Subcutaneous adipose tissue (tissue), 4 donors: ENCODE data around the gene SH3BP5. TPM values are rescaled to one million over a fixed set of nuclear protein-coding genes. Genes with fewer than 3 reads are reported as not detected.

ENCODE experiments used
- total RNA-seq, 4 donors: library from RNA; depleted of rRNA; stranded (reverse); fragments of >200 nt; gene quantifications; one replicate each; pipeline ENCODE4 v1.1.0, GENCODE V29; 2016
- TF ChIP-seq, protein P1 (sequence below): fragments of 450-650 bp; IDR thresholded peaks from one replicate; pipeline ENCODE4 v1.5.1; 2016; ENCODE audit warnings: low read depth, mild to moderate bottlenecking, control low read depth, antibody characterized with exemption, moderate library complexity

The SH3BP5 gene
- total RNA-seq, 4 donors from 2014 or later: 67.5 to 90.6 (median 83.7) TPM

GRCh38 chr3:15312550-15312949, 19.8 kb downstream of the SH3BP5 start:
- TF ChIP-seq, protein P1, sequence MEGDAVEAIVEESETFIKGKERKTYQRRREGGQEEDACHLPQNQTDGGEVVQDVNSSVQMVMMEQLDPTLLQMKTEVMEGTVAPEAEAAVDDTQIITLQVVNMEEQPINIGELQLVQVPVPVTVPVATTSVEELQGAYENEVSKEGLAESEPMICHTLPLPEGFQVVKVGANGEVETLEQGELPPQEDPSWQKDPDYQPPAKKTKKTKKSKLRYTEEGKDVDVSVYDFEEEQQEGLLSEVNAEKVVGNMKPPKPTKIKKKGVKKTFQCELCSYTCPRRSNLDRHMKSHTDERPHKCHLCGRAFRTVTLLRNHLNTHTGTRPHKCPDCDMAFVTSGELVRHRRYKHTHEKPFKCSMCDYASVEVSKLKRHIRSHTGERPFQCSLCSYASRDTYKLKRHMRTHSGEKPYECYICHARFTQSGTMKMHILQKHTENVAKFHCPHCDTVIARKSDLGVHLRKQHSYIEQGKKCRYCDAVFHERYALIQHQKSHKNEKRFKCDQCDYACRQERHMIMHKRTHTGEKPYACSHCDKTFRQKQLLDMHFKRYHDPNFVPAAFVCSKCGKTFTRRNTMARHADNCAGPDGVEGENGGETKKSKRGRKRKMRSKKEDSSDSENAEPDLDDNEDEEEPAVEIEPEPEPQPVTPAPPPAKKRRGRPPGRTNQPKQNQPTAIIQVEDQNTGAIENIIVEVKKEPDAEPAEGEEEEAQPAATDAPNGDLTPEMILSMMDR: no peak

- TF ChIP-seq, protein P1: no peak
Measured at GRCh38 chr3:15310491-15311370, 21.7 kb downstream of the SH3BP5 start.

DNA sequence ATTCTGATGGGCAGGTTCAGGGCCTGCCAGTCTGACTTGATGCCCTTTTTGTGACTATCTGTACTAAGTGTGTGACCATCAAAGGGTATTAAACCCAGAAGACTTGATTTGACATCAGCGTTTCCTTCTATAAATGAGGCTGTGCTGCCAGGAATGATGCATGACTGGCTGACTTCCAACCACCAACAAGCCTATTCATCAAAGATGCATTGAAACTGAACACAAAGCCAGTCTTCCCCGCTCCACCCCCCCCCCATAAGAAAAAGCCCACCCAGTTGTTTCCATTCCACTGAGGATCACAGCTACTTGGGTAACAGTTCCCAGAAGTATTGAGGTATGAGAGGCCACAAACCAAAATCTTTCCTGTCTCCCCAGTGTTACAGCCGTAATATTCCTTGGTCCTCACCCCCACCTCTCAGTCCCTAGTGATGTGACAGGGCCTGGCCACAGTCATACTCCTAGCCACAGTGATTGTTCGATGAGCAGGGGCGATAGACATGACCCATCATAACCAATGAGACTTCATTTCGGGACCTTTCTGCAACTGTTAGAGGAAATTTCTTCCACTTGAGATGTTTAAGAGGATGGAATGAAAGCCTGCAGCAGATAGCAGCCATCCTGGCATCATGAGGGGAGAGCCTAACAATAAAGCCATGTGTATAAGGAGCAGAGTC, 22.6 kb downstream of the SH3BP5 start:
- TF ChIP-seq, protein P1: no peak

GRCh38 chr3:15307580-15307979, 24.8 kb downstream of the SH3BP5 start:
- TF ChIP-seq, protein P1: no peak

DNA sequence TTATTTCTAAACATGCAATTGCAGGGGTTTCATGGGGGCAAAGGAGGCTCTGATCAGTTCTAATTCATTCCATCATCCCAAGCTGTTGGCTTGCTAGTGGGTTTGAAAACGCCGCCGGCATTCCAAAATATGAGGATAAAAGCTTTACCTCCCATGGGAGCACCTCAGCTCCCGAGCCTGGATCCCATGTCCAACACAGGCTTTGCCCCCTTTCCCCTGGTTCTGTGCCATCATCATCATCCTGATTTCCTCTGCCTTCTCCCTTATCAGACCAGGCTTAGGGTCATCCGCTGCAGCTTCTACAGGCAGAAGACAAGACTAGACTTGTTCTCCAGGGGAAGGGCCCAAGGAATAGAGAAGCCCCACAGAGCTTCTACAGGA, 25.4 kb downstream of the SH3BP5 start:
- TF ChIP-seq, protein P1: no peak

DNA sequence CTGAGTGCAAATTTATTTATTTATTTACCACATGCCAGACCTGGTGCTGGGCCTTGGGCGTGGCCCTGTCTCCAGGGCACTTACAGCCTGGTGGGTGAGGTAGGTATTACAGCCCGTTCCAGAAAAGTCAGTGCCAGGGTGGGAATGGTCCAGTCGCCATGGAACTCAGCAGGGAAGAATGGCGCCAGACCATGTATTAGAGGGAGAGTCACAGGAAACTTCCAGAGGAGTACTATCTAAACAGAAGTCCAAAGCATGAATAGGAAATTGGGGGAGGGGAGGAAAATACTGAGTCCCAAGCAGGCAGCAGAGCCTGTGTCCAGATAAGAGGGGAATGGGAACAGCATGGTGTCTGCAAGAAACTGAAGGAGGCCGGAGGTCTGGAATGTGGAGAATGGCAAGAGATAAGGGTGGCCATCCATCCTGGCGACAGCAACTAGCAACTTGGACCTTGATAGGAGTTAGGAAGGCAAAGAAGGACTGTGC, 27.0 kb downstream of the SH3BP5 start:
- TF ChIP-seq, protein P1: no peak

- TF ChIP-seq, protein P1: no peak
Measured at GRCh38 chr3:15303728-15304127, 28.7 kb downstream of the SH3BP5 start.
